Gastroesophageal sphincter (tissue), 4 donors: Measurements from ENCODE around the gene GM2A. TPM values are rescaled to one million over a fixed set of nuclear protein-coding genes. Genes with fewer than 3 reads are reported as not detected.
A peak's percentile ranks its signal among the peaks of the same experiment; 100 is the strongest.

Experiments
- ATAC-seq: fragments of 150-250 bp; one replicate; pipeline ENCODE4 v1.9.1; 2016; ENCODE audit warnings: mild to moderate bottlenecking, moderate library complexity
- H3K27ac ChIP-seq, 4 donors: fragments of 200-600 bp; sonication (generic) in 3 of 4; 1 replicate in 3 of 4; 2 replicates in 1 of 4; pipeline ENCODE4 v1.5.1; 2016 to 2019
- H3K27me3 ChIP-seq: fragments of 200-600 bp; sonication (generic); one replicate; pipeline ENCODE4 v1.5.1; 2019
- H3K36me3 ChIP-seq, 2 donors: fragments of 200-600 bp; sonication (generic); one replicate each; pipeline ENCODE4 v1.5.1; 2019; ENCODE audit warnings: control low read depth in 1 of 2
- H3K4me1 ChIP-seq, 3 donors: fragments of 200-600 bp; sonication (generic); 1 replicate in 2 of 3; 2 replicates in 1 of 3; pipeline ENCODE4 v1.5.1; 2016 to 2019; ENCODE audit warnings: control low read depth in 2 of 3
- H3K4me3 ChIP-seq, 2 donors: fragments of 200-600 bp; sonication (generic); one replicate each; pipeline ENCODE4 v1.5.1; 2019; ENCODE audit warnings: mild to moderate bottlenecking in 1 of 2, moderate library complexity in 1 of 2
- H3K9me3 ChIP-seq, 3 donors: fragments of 200-600 bp; sonication (generic); one replicate each; pipeline ENCODE4 v1.5.1; 2017 to 2019; ENCODE audit warnings: control low read depth in 2 of 3
- EP300 ChIP-seq: sonication (generic); formaldehyde crosslinking; IDR thresholded peaks from one replicate; pipeline ENCODE4 v1.6.1; 2017; ENCODE audit warnings: antibody characterized with exemption, mild to moderate bottlenecking
- POLR2A ChIP-seq, 2 donors: fragments of 450-650 bp; IDR thresholded peaks; one replicate each; pipeline ENCODE4 v1.6.1; 2017; ENCODE audit warnings: antibody characterized with exemption in 2 of 2, mild to moderate bottlenecking in 2 of 2, moderate library complexity in 1 of 2
- POLR2AphosphoS5 ChIP-seq: sonication (generic); formaldehyde crosslinking; IDR thresholded peaks from one replicate; pipeline ENCODE4 v1.6.1; 2017; ENCODE audit warnings: antibody characterized with exemption
- WGBS, 2 donors: methylation state at CpG; one replicate each; pipeline ENCODE4 v1.1.5; 2018; ENCODE audit warnings: low coverage in 1 of 2; 5-methylcytosine and 5-hydroxymethylcytosine counted together
- total RNA-seq, 4 donors: library from RNA; depleted of rRNA; stranded (reverse); fragments of >200 nt; gene quantifications; one replicate each; pipeline ENCODE4 v1.1.0, GENCODE V29; 2016
- TF ChIP-seq, protein P1 (sequence below), 4 experiments: fragments of 200-600 bp in 2 of 4; fragments of 450-650 bp in 2 of 4; sonication (generic) in 1 of 4; IDR thresholded peaks; one replicate each; pipeline ENCODE4 v1.5.1; 2017 to 2019; ENCODE audit warnings: antibody characterized with exemption in 4 of 4, mild to moderate bottlenecking in 2 of 4, moderate library complexity in 2 of 4

GM2A gene
- total RNA-seq, 4 donors from 2014 or later: 23.3 to 37.2 (median 29.1) TPM

DNA sequence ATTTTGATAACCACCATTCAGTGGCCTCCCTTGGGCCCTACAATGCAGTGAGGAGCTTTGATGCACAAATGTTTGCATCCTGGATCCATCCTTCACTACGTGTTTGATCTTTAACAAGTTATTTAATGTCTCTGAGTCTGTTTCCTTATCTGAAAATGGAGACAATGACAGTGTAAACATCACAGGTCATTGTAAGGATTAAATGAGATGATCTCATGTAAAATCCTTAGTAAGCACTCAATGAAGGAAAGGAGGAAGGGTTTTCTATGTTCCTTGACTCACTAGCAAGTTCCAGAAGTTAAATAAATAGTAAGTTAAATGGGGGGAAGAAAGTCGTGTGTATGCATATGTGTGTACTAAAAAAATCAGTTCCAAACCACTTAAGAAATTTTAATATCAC is 60.4 kb downstream of the GM2A start:
- Histone ChIP-seq H3K9me3 (no peaks in the 10 kb centered on the region), H3K36me3 (no peaks in the 10 kb centered on the region), H3K27me3 (no peaks in the 10 kb centered on the region), H3K27ac (no peak overlapping the region), H3K4me3 (no peak overlapping the region), H3K4me1 (no peaks in the 10 kb centered on the region)
- WGBS, 2 donors: 46 to 48% methylated on average over 2 of the region's 2 CpGs
- ATAC-seq: no peak
- TF ChIP-seq POLR2AphosphoS5: no peak
- TF ChIP-seq, protein P1, sequence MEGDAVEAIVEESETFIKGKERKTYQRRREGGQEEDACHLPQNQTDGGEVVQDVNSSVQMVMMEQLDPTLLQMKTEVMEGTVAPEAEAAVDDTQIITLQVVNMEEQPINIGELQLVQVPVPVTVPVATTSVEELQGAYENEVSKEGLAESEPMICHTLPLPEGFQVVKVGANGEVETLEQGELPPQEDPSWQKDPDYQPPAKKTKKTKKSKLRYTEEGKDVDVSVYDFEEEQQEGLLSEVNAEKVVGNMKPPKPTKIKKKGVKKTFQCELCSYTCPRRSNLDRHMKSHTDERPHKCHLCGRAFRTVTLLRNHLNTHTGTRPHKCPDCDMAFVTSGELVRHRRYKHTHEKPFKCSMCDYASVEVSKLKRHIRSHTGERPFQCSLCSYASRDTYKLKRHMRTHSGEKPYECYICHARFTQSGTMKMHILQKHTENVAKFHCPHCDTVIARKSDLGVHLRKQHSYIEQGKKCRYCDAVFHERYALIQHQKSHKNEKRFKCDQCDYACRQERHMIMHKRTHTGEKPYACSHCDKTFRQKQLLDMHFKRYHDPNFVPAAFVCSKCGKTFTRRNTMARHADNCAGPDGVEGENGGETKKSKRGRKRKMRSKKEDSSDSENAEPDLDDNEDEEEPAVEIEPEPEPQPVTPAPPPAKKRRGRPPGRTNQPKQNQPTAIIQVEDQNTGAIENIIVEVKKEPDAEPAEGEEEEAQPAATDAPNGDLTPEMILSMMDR (IDR thresholded peaks at IDR 0.05): no peak

DNA sequence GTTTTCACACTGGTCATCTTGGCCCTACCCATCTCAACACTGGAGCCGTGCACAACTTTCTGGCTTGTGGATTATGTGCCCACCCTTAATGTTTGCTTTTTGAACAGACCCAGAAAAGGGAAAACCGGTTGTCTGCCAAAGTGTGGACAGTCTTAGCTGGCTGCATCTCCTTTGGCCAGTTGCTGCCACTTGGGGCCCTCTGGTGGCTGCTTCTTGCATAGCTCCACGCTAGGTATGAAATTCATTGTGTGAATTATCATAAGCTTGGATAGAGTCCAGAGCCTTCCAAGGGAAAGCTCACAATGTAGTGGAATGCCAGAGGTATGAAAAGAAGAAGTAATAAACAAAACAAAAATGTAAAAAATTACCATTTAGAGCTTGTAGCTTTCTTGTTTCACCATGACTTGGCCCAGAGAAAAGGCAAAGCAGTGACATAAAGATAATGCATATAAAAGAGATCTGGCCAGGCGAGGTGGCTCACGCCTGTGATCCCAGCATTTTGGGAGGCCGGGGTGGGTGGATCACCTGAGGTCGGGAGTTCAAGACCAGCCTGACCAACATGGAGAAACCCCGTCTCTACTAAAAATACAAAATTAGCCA is 63.1 kb downstream of the GM2A start:
- no peaks in the 10 kb centered on the region for H3K36me3 ChIP-seq
- 23 to 48% methylated on average over 4 to 7 of the region's 8 CpGs for WGBS, 2 donors
- no peaks in the 10 kb centered on the region for H3K9me3 ChIP-seq
- no peak overlapping the region for H3K27ac ChIP-seq
- no peak overlapping the region for H3K4me3 ChIP-seq
- TF ChIP-seq EP300 (no peak), POLR2A (IDR thresholded peaks at IDR 0.05) (no peak), POLR2AphosphoS5 (no peak)
- TF ChIP-seq, protein P1 (IDR thresholded peaks at IDR 0.05): peak; percentile 56 to 86 (median 70)
- H3K4me1 ChIP-seq: peaks cover 0 to 11% (median 0%) of the 10 kb centered on the region in 3 donors
- ATAC-seq: peak; percentile 76
- H3K27me3 ChIP-seq: no peaks in the 10 kb centered on the region

DNA sequence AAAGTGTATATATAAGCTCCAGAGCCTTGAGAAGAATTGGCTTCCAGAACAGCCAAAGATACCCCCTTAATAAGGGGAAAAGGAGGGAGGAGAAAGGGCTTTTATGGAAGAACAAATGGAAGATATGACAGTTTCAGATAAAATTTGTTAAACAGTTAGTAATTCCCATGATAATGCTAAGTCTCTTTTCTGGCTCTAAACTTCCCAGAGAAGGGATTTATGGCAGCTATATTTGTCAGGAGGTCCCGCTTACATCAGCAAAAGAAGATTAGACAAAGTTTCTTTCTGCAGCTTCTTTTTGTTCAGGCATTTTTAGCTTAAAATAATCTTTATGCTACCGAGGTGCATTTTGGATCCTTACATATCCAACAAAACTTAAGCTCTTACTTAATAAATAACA is 64.9 kb downstream of the GM2A start:
- H3K4me3 ChIP-seq: no peak overlapping the region
- H3K27me3 ChIP-seq: no peaks in the 10 kb centered on the region
- ATAC-seq: no peak
- no peak for TF ChIP-seq EP300
- no peak for TF ChIP-seq POLR2A (IDR thresholded peaks at IDR 0.05)
- TF ChIP-seq POLR2AphosphoS5: no peak
- TF ChIP-seq, protein P1 (IDR thresholded peaks at IDR 0.05): no peak
- no peaks in the 10 kb centered on the region for H3K36me3 ChIP-seq
- H3K27ac ChIP-seq: no peak overlapping the region
- H3K4me1 ChIP-seq: peaks cover 0 to 11% (median 0%) of the 10 kb centered on the region in 3 donors
- 52 to 56% methylated on average over 2 of the region's 2 CpGs for WGBS, 2 donors
- H3K9me3 ChIP-seq: no peaks in the 10 kb centered on the region

DNA sequence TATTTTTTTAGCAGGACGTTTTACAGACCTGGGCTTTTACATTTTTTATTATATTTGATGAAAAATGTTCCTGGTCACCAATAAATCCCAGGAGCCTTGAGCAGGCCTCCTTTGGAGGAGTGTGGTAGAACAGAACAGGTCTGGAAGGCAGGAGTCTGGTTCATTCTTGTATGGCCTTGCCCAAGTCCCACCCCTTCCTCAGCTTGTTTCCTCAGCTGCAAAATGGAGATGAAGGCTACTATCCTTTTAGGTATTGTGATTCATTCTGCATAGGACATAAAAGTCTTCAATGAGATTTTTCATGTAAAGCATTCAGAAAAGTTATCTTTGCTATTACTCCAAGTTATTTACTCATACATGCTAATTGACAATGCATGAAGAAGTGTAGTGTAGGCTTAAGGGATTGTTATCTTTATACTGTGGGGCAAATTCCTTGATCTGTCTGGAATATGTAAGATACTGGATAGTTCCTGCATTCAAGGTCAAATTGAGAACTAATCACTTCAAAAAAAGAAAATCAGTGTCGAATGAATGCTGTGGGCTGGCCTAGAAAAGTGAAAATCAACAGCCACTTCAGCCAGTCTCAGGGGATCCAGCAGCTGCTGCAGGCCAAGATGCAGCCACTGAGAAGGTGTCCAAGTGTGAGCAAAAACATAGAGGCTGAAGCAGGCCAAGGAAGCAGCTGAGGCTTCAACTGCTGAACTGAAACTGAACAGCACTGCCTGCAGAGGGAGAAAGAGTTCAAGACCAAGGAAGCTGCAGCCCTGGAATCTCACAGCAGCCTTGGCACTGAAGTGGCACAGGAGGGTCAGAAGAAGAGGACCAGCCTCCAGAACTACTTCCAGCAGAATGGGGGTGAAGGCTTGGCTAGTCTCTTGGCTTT is 66.1 kb downstream of the GM2A start:
- Histone ChIP-seq H3K4me3 (no peak overlapping the region), H3K9me3 (no peaks in the 10 kb centered on the region), H3K27me3 (no peaks in the 10 kb centered on the region), H3K36me3 (no peaks in the 10 kb centered on the region), H3K27ac (no peak overlapping the region), H3K4me1 (peaks cover 0 to 11% (median 0%) of the 10 kb centered on the region in 3 donors)
- peak; percentile 71 for ATAC-seq
- TF ChIP-seq, protein P1 (IDR thresholded peaks at IDR 0.05): peak in 2 of 4 experiments; percentile 18 to 35
- TF ChIP-seq POLR2A (IDR thresholded peaks at IDR 0.05): no peak
- 54 to 59% methylated on average over 2 of the region's 2 CpGs for WGBS, 2 donors

Other genes with a start within 250 kb of the GM2A start
- 1,000 to 10,000 TPM in 3 of 4 donors, 100 to 1,000 TPM in 1; 690 to 3,141 (median 1,517) TPM for gene GPX3, start 232.6 kb upstream of the GM2A start, total RNA-seq
- 100 to 1,000 TPM in 2 of 4 donors, 10 to 100 TPM in 2; 74.2 to 142 (median 97.9) TPM for gene TNIP1, start 172.2 kb upstream of the GM2A start, total RNA-seq
- 100 to 1,000 TPM; 359 to 435 (median 375) TPM for gene ANXA6, start 95.4 kb upstream of the GM2A start, total RNA-seq
- 100 to 1,000 TPM; 204 to 317 (median 256) TPM for gene CCDC69, start 29.1 kb upstream of the GM2A start, total RNA-seq
- not detected for gene SLC36A3, start 50.6 kb downstream of the GM2A start, total RNA-seq
- not detected for gene SLC36A2, start 94.4 kb downstream of the GM2A start, total RNA-seq
- gene SLC36A1, start 194.4 kb downstream of the GM2A start, total RNA-seq: 10 to 100 TPM in 1 of 4 donors, 1 to 10 TPM in 3; 7.0 to 14.0 (median 8.5) TPM